ENCODE data around the gene ATP6V1B1. TPM values are rescaled to one million over a fixed set of nuclear protein-coding genes. Genes with fewer than 3 reads are reported as not detected.

Gene ATP6V1B1
- total and polyA plus RNA-seq, 2 of the 13 experiments (the other 11 are each of a cell fraction or from before 2014, with no cell fraction given), result 0.58 to 1.6 TPM

GRCh38 chr2:70887550-70888246 lies 48.0 kb upstream of the ATP6V1B1 start (continued):
- TF ChIP-seq FUBP1 (CRISPR knock-in tag; IDR thresholded peaks at IDR 0.05; ENCODE audit: borderline replicate concordance) (no peak), RELA (CRISPR knock-in tag; IDR thresholded peaks at IDR 0.05) (no peak), ZFY (CRISPR knock-in tag; IDR thresholded peaks at IDR 0.05) (peak; percentile 51; the same call in 1 of the 2 replicates), THAP11 (CRISPR knock-in tag; IDR thresholded peaks at IDR 0.05) (no peak), DNMT3B (CRISPR knock-in tag; conservative IDR thresholded peaks at IDR 0.05) (no peak), NRL (CRISPR knock-in tag; IDR thresholded peaks at IDR 0.05; ENCODE audit: borderline replicate concordance) (no peak), MYC (CRISPR knock-in tag; IDR thresholded peaks at IDR 0.05; ENCODE audit: borderline replicate concordance) (peak; percentile 56; the same call in 1 of the 2 replicates), ZNF598 (CRISPR knock-in tag; IDR thresholded peaks at IDR 0.05; ENCODE audit: borderline replicate concordance) (no peak), ZNF382 (CRISPR knock-in tag; IDR thresholded peaks at IDR 0.05; ENCODE audit: borderline replicate concordance) (no peak), SPEN (CRISPR knock-in tag; IDR thresholded peaks at IDR 0.05; ENCODE audit: low read depth) (no peak), TBX2 (CRISPR knock-in tag; IDR thresholded peaks at IDR 0.05; ENCODE audit: borderline replicate concordance) (peak; percentile 63; the same call in 1 of the 2 replicates), ZNF724P (CRISPR knock-in tag; IDR thresholded peaks at IDR 0.05; ENCODE audit: borderline replicate concordance) (no peak), ZNF737 (CRISPR knock-in tag; IDR thresholded peaks at IDR 0.05; ENCODE audit: borderline replicate concordance) (0 out of 2 replicates have a peak, but pooled peaks have one; percentile 17), GATAD1 (CRISPR knock-in tag; IDR thresholded peaks at IDR 0.05) (no peak), SKIL (CRISPR knock-in tag; IDR thresholded peaks at IDR 0.05; ENCODE audit: borderline replicate concordance) (no peak), ZSCAN21 (CRISPR knock-in tag; IDR thresholded peaks at IDR 0.05; ENCODE audit: borderline replicate concordance) (peak; percentile 62; the same call in 1 of the 2 replicates), ZNF333 (CRISPR knock-in tag; IDR thresholded peaks at IDR 0.05; ENCODE audit: borderline replicate concordance) (no peak), ZNF619 (CRISPR knock-in tag; IDR thresholded peaks at IDR 0.05) (no peak), ZNF275 (CRISPR knock-in tag; IDR thresholded peaks at IDR 0.05; ENCODE audit: borderline replicate concordance) (peak; percentile 49; the same call in 1 of the 2 replicates), ARNT (IDR thresholded peaks at IDR 0.05) (no peak), ZNF790 (CRISPR knock-in tag; IDR thresholded peaks at IDR 0.05; ENCODE audit: borderline replicate concordance) (no peak), ETS1 (CRISPR knock-in tag; IDR thresholded peaks at IDR 0.05) (no peak), SRSF1 (optimal IDR thresholded peaks at IDR 0.05; ENCODE audit: low read depth, low read length) (peak; percentile 34), NR2F6 (IDR thresholded peaks at IDR 0.05) (peak; percentile 43; the same call in 1 of the 2 replicates), NR2F6 (CRISPR knock-in tag; IDR thresholded peaks at IDR 0.05) (peak; percentile 42; the same call in 1 of the 2 replicates)

Measured in HepG2 (cell line).